ENCODE measurements around the gene FHL2. TPM values are rescaled to one million over a fixed set of nuclear protein-coding genes. Genes with fewer than 3 reads are reported as not detected.
A peak's percentile ranks its signal among the peaks of the same experiment; 100 is the strongest.

The FHL2 gene
- total and polyA plus RNA-seq, 2 of the 13 experiments (the other 11 are each of a cell fraction or from before 2014, with no cell fraction given): 1.9 to 74.8 TPM

GRCh38 chr2:105329561-105330495 is 69.0 kb downstream of the FHL2 start, which contains the start of gene TGFBRAP1 (continued):
- TF ChIP-seq ZNF609 (CRISPR knock-in tag; IDR thresholded peaks at IDR 0.05; ENCODE audit: borderline replicate concordance) (no peak), NFE2L2 (IDR thresholded peaks at IDR 0.05; ENCODE audit: low read length) (no peak), ZNF883 (CRISPR knock-in tag; IDR thresholded peaks at IDR 0.05; ENCODE audit: not compliant biosample characterization) (peak; percentile 68), THAP11 (CRISPR knock-in tag; IDR thresholded peaks at IDR 0.05) (no peak; the same call in 1 of the 2 replicates), TSC22D2 (CRISPR knock-in tag; IDR thresholded peaks at IDR 0.05; ENCODE audit: borderline replicate concordance) (no peak), ZNF121 (CRISPR knock-in tag; IDR thresholded peaks at IDR 0.05) (0 out of 2 replicates have a peak, but pooled peaks have one; percentile 1), SOX6 (IDR thresholded peaks at IDR 0.05) (no peak), SOX6 (CRISPR knock-in tag; IDR thresholded peaks at IDR 0.05) (no peak), ZNF562 (CRISPR knock-in tag; IDR thresholded peaks at IDR 0.05; ENCODE audit: borderline replicate concordance) (no peak), EZH2 (conservative IDR thresholded peaks at IDR 0.05; ENCODE audit: low read depth, low read length) (no peak), ZNF138 (CRISPR knock-in tag; IDR thresholded peaks at IDR 0.05; ENCODE audit: low read depth) (peak; percentile 59), ZNF264 (CRISPR knock-in tag; IDR thresholded peaks at IDR 0.05) (peak; percentile 74; the same call in 1 of the 2 replicates), SATB2 (CRISPR knock-in tag; IDR thresholded peaks at IDR 0.05) (peak; percentile 97), HNF1B (CRISPR knock-in tag; IDR thresholded peaks at IDR 0.05) (peak; percentile 45; the same call in 1 of the 2 replicates), KLF6 (CRISPR knock-in tag; IDR thresholded peaks at IDR 0.05) (no peak), ZFP41 (CRISPR knock-in tag; IDR thresholded peaks at IDR 0.05; ENCODE audit: borderline replicate concordance) (0 out of 2 replicates have a peak, but pooled peaks have one; percentile 42)
- TF ChIP-seq, protein P1, sequence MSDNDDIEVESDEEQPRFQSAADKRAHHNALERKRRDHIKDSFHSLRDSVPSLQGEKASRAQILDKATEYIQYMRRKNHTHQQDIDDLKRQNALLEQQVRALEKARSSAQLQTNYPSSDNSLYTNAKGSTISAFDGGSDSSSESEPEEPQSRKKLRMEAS (IDR thresholded peaks at IDR 0.05): peak; percentile 87
- TF ChIP-seq, protein P2, sequence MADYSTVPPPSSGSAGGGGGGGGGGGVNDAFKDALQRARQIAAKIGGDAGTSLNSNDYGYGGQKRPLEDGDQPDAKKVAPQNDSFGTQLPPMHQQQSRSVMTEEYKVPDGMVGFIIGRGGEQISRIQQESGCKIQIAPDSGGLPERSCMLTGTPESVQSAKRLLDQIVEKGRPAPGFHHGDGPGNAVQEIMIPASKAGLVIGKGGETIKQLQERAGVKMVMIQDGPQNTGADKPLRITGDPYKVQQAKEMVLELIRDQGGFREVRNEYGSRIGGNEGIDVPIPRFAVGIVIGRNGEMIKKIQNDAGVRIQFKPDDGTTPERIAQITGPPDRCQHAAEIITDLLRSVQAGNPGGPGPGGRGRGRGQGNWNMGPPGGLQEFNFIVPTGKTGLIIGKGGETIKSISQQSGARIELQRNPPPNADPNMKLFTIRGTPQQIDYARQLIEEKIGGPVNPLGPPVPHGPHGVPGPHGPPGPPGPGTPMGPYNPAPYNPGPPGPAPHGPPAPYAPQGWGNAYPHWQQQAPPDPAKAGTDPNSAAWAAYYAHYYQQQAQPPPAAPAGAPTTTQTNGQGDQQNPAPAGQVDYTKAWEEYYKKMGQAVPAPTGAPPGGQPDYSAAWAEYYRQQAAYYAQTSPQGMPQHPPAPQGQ (CRISPR knock-in tag; IDR thresholded peaks at IDR 0.05; ENCODE audit: borderline replicate concordance): no peak
- TF ChIP-seq, protein P3, sequence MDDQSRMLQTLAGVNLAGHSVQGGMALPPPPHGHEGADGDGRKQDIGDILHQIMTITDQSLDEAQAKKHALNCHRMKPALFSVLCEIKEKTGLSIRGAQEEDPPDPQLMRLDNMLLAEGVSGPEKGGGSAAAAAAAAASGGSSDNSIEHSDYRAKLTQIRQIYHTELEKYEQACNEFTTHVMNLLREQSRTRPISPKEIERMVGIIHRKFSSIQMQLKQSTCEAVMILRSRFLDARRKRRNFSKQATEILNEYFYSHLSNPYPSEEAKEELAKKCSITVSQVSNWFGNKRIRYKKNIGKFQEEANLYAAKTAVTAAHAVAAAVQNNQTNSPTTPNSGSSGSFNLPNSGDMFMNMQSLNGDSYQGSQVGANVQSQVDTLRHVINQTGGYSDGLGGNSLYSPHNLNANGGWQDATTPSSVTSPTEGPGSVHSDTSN (CRISPR knock-in tag; IDR thresholded peaks at IDR 0.05; ENCODE audit: borderline replicate concordance): no peak; the same call in 1 of the 2 replicates

Data from HepG2 (cell line).